ENCODE results near the gene SHROOM3. TPM values are rescaled to one million over a fixed set of nuclear protein-coding genes. Genes with fewer than 3 reads are reported as not detected.

The SHROOM3 gene
- total and polyA plus RNA-seq, 10 donors = 0.37 to 23.9 (median 8.3) TPM

DNA sequence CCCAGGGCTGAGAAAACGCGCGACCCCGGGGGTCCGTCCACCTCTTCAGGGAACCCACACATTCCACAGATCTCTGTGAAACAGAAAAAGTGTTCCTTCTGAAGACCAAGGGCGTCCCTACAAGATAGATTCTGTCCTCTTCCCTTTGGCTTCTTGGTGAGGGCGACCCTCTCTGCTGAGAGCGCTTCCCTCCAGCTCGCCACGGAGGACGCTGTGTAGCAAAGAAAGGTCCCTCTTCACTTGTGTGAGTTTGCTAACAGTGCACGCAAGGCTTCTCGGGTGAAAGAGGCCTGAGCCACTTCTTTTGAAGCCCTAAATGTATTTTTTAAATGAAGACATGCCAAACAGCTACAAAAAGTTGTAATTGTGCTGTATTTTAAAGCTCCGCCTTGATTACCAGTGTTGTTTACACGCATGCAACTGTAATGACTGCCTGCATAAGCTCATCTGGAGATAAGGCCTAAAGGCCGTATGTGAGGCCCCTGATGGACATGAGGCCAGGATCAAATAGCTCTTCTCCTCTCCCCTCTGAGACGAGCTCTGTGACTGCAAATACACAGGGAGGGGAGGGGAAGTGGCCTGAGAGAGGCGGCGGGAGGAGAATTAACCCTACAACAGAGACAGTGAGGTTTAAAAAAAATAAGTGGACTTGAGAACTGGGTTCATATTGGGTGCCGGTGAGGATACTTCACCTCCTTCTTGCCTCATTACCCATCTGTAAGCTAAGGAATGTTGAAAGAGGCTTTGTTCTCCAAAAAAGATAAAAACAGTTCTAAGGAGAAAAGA is 367.4 kb downstream of the SHROOM3 start:
- peak overlapping the region in 7 of 8 donors; percentile 17 to 63 (median 54) for H3K27ac ChIP-seq
- no peak overlapping the region for H3K4me3 ChIP-seq
- no peak for DNase-seq

DNA sequence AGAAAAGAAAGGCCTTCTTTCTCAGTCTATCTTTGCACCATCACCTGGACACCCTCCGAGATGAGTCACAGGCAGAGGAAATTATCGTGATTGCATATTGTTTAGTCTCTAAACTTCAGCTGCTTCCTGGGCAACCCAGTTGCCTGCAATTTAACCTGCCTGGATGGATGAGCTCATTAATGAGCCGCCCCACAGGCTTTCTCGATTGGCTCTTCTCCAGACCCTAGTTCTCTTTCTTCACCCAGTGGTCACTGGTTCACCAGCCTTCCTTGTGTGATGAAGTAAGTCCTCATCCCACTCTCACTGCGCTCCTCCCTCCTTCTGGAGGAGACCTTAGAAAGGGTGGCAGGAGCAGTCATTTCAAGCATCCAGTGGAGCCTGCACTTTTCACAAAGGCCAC is 368.5 kb downstream of the SHROOM3 start:
- Histone ChIP-seq H3K4me3 (no peak overlapping the region), H3K27me3 (replicated peaks in 1 of 7) (peaks cover 0 to 22% (median 3%) of the 10 kb centered on the region in 7 donors), H3K9me3 (peaks cover 0 to 23% (median 15%) of the 10 kb centered on the region in 8 donors), H3K27ac (no peak overlapping the region), H3K36me3 (no peaks in the 10 kb centered on the region), H3K4me1 (peaks cover 0 to 13% (median 0%) of the 10 kb centered on the region in 6 donors)
- TF ChIP-seq CTCF (IDR thresholded peaks at IDR 0.05 in 8 of 11, conservative IDR thresholded peaks at IDR 0.05 in 3 of 11) (no peak), POLR2AphosphoS5 (IDR thresholded peaks at IDR 0.05) (no peak), POLR2A (IDR thresholded peaks at IDR 0.05) (no peak)
- DNase-seq = no peak
- intact Hi-C loops (cut with DNase I; ENCODE audit: low total_unique reads) = no loop called here
- WGBS, 5 donors = 59 to 86% (median 81%) methylated on average over 5 of the region's 5 CpGs

More for the DNA sequence above, 367.4 kb downstream of the SHROOM3 start:
- peaks cover 0 to 13% (median 0%) of the 10 kb centered on the region in 6 donors for H3K4me1 ChIP-seq
- WGBS, 5 donors = 71 to 75% (median 72%) methylated on average over 19 to 20 of the region's 20 CpGs
- peaks cover 0 to 12% (median 7%) of the 10 kb centered on the region in 8 donors for H3K9me3 ChIP-seq
- TF ChIP-seq POLR2A (IDR thresholded peaks at IDR 0.05) (no peak), POLR2AphosphoS5 (IDR thresholded peaks at IDR 0.05) (no peak), CTCF (IDR thresholded peaks at IDR 0.05 in 8 of 11, conservative IDR thresholded peaks at IDR 0.05 in 3 of 11) (no peak)
- intact Hi-C loops (cut with DNase I; ENCODE audit: low total_unique reads) = no loop called here
- no peaks in the 10 kb centered on the region for H3K36me3 ChIP-seq
- H3K27me3 ChIP-seq (replicated peaks in 1 of 7) = peaks cover 0 to 22% (median 3%) of the 10 kb centered on the region in 7 donors

- no peaks in the 10 kb centered on the region for H3K36me3 ChIP-seq
- peaks cover 0 to 22% (median 3%) of the 10 kb centered on the region in 7 donors for H3K27me3 ChIP-seq (replicated peaks in 1 of 7)
- TF ChIP-seq CTCF (IDR thresholded peaks at IDR 0.05 in 8 of 11, conservative IDR thresholded peaks at IDR 0.05 in 3 of 11) = no peak
- TF ChIP-seq POLR2A (IDR thresholded peaks at IDR 0.05) = no peak
- no peak for TF ChIP-seq POLR2AphosphoS5 (IDR thresholded peaks at IDR 0.05)
- intact Hi-C loops (cut with DNase I; ENCODE audit: low total_unique reads) = no loop called here
- H3K9me3 ChIP-seq = peaks cover 0 to 29% (median 21%) of the 10 kb centered on the region in 8 donors
- H3K4me3 ChIP-seq = no peak overlapping the region
- WGBS, 5 donors = 46 to 70% (median 62%) methylated on average over 5 of the region's 5 CpGs
- no peak for DNase-seq
- H3K27ac ChIP-seq = no peak overlapping the region
- peaks cover 0 to 13% (median 0%) of the 10 kb centered on the region in 6 donors for H3K4me1 ChIP-seq
Observed at GRCh38 chr4:76804096-76804495, 369.1 kb downstream of the SHROOM3 start.

DNA sequence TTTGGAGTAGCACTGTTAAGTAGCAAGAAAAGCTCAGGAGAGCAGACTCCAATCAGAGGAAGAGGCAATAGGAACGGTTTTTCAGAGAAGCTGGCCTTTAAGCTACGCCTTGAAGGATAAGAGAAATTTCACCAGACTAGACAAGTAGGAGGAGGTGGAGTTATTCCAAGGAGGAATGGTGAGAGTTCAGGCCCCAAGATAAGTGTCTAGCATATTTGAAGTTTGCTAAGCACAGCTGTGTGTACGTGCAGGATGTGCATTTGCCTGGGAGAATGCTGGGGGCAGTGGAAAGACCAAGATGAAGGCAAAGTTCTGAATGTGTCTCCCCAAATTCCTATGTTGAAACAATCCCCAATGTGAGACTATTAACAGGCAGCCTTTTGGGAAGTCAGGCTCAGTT is 371.3 kb downstream of the SHROOM3 start:
- H3K27me3 ChIP-seq (replicated peaks in 1 of 7) = peaks cover 0 to 18% (median 2%) of the 10 kb centered on the region in 7 donors
- no peaks in the 10 kb centered on the region for H3K36me3 ChIP-seq
- peaks cover 0 to 30% (median 22%) of the 10 kb centered on the region in 8 donors for H3K9me3 ChIP-seq
- H3K4me1 ChIP-seq = peaks cover 0 to 13% (median 0%) of the 10 kb centered on the region in 6 donors
- DNase-seq = no peak
- intact Hi-C loops (cut with DNase I; ENCODE audit: low total_unique reads) = no loop called here
- TF ChIP-seq CTCF (IDR thresholded peaks at IDR 0.05 in 8 of 11, conservative IDR thresholded peaks at IDR 0.05 in 3 of 11) (no peak), POLR2A (IDR thresholded peaks at IDR 0.05) (no peak), POLR2AphosphoS5 (IDR thresholded peaks at IDR 0.05) (no peak)
- no peak overlapping the region for H3K27ac ChIP-seq
- WGBS, 5 donors = 64 to 91% (median 83%) methylated on average over 3 of the region's 3 CpGs
- no peak overlapping the region for H3K4me3 ChIP-seq
